Neural progenitor cell (in vitro differentiated cells): ENCODE measurements around the gene MOBP.

Experiments used
- CTCF ChIP-seq: fragments of 200-600 bp; sonication (generic); IDR thresholded peaks from 2 replicates; pipeline ENCODE4 v1.5.1; 2017; ENCODE audit warnings: antibody characterized with exemption, mild to moderate bottlenecking
- EZH2 ChIP-seq: fragments of 200-600 bp; sonication (generic); IDR thresholded peaks from 2 replicates; pipeline ENCODE4 v1.6.1; 2017; ENCODE audit warnings: antibody characterized with exemption, mild to moderate bottlenecking, moderate library complexity

- TF ChIP-seq CTCF (no peak), EZH2 (no peak)
Measured at GRCh38 chr3:39426312-39426711, 41.2 kb upstream of the MOBP start.
